Spinal cord (tissue), 10 donors: ENCODE data around the gene PPFIBP2. TPM values are rescaled to one million over a fixed set of nuclear protein-coding genes. Genes with fewer than 3 reads are reported as not detected.
A peak's percentile ranks its signal among the peaks of the same experiment; 100 is the strongest.
"Not testable (repeated sequence)": the region's sequence is repeated elsewhere in the genome, so short reads cannot be mapped to it uniquely, and the experiment has no call there.

ENCODE experiments used
- DNase-seq, 6 donors: peaks; one replicate each; pipeline versions ENCODE4 v3.0.0 to v3.0.0-alpha.2; 2013 to 2015; ENCODE audit warnings: low spot score in 6 of 6, low read depth in 4 of 6
- H3K27ac ChIP-seq: one replicate; pipeline ENCODE4 v1.5.1; 2013; ENCODE audit warnings: low read depth, low read length, control low read depth
- H3K27me3 ChIP-seq: one replicate; pipeline ENCODE4 v1.6.1; 2013; ENCODE audit warnings: low read length; ENCODE audit not compliant: control insufficient read depth, insufficient read depth
- H3K36me3 ChIP-seq: one replicate; pipeline ENCODE4 v1.6.1; 2013; ENCODE audit warnings: low read length; ENCODE audit not compliant: control insufficient read depth, insufficient read depth
- H3K4me1 ChIP-seq: one replicate; pipeline ENCODE4 v1.6.1; 2013; ENCODE audit warnings: low read length; ENCODE audit not compliant: control insufficient read depth, insufficient read depth
- H3K4me3 ChIP-seq: one replicate; pipeline ENCODE4 v1.5.1; 2013; ENCODE audit warnings: low read depth, low read length, control low read depth
- H3K9me3 ChIP-seq: one replicate; pipeline ENCODE4 v1.6.1; 2013; ENCODE audit warnings: low read length; ENCODE audit not compliant: control insufficient read depth, insufficient read depth
- WGBS: methylation state at CpG from one replicate; pipeline ENCODE4 v1.1.5; 2013; ENCODE audit warnings: missing lambda C conversion rate; ENCODE audit not compliant: insufficient coverage; 5-methylcytosine and 5-hydroxymethylcytosine counted together
- polyA plus RNA-seq, 2 donors: library from polyadenylated mRNA; unstranded; fragments of 120-200 nt; gene quantifications; one replicate each; pipeline ENCODE4 v1.2.1, GENCODE V29; 2013; ENCODE audit not compliant: insufficient read length in 2 of 2
- total RNA-seq, 2 donors: library from RNA; depleted of rRNA in 1 of 2; stranded (reverse); fragments of 120-200 nt in 1 of 2; fragments of >200 nt in 1 of 2; gene quantifications; one replicate each; pipeline versions ENCODE4 v1.2.3 to v1.2.4, GENCODE V29; 2013 to 2014
- donor health status: healthy.

Gene PPFIBP2
- total and polyA plus RNA-seq, 4 donors, result 14.3 to 23.8 (median 19.1) TPM

DNA sequence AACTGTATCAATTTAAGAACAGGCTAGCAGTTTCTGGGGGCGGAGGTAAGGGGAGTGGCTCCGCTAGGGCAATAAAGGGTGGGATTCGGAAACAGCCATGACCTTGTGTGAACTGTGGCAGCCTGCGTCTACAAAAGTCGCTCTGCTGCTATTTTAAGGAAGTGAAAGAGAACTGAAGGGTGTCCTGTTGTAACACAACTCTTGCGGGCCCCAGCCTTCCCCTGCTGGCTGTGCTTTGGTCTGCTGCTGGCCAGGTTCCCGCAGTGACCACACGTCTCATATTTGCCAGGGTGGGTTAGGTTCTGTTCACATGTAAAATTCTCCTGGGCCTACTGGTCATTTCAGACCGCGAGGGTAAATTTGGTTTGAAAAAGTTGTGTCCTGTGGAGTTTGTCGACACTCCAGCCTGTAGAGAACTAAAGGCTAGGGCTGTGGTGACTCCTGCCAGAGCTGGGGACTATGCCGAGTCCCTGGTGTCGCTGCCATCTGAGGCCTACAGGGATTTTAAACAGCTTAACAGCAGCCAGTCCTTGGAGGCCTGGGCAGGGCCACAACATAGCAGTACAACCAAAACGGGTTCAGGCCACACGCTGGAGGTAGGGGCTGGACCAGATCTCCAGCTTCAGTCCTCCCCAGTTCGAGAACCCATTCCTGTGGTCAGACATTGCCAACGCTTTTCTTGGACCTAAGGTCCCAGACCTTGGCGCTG, 1.1 kb upstream of the PPFIBP2 start:
- Histone ChIP-seq H3K4me1 (peaks cover 24% of the 10 kb centered on the region), H3K36me3 (no peaks in the 10 kb centered on the region), H3K9me3 (no peaks in the 10 kb centered on the region), H3K4me3 (peak overlapping the region; percentile 78), H3K27ac (peak overlapping the region; percentile 86), H3K27me3 (peaks cover 10% of the 10 kb centered on the region)
- WGBS, result 34% methylated on average over 18 of the region's 18 CpGs
- peak in 1 of 6 donors; percentile 55 for DNase-seq

DNA sequence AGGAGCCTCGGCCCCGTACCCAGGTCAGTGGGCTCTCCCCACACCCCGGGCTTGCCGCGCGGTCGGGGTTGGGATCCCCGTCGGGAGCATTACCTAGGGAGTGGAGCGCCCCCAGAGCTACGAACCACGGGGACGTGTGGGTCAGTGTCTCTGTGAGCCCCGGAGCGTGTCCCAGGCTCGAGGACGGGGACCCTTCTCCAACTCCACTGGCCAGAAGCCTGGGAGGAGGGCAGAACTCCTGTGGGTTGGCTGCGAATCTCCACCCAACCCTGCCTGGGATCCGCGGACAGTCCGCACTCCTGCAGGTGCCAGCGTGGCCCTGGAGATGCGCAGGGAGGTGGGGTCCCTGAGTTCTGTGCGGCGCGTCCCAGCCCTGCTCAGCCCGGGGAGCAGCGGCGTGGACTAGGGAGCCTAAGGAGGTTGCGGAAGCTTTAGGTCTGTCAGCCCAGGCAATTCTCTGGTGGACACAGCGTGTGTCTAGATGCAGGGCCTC, 346 bp downstream of the PPFIBP2 start:
- H3K27me3 ChIP-seq, result peaks cover 10% of the 10 kb centered on the region
- H3K9me3 ChIP-seq, result no peaks in the 10 kb centered on the region
- peak in 2 of 6 donors; percentile 31 to 34 for DNase-seq
- H3K4me1 ChIP-seq, result peaks cover 24% of the 10 kb centered on the region
- 2% methylated on average over 29 of the region's 31 CpGs for WGBS
- no peak overlapping the region for H3K27ac ChIP-seq
- peak overlapping the region; percentile 78 for H3K4me3 ChIP-seq
- H3K36me3 ChIP-seq, result no peaks in the 10 kb centered on the region

GRCh38 chr11:7515447-7515886, 1.7 kb downstream of the PPFIBP2 start:
- H3K4me1 ChIP-seq, result peaks cover 24% of the 10 kb centered on the region
- no peaks in the 10 kb centered on the region for H3K36me3 ChIP-seq
- WGBS, result 92% methylated on average over 1 of the region's 1 CpG
- no peak overlapping the region for H3K4me3 ChIP-seq
- DNase-seq, result no peak
- peaks cover 10% of the 10 kb centered on the region for H3K27me3 ChIP-seq
- H3K9me3 ChIP-seq, result no peaks in the 10 kb centered on the region
- H3K27ac ChIP-seq, result no peak overlapping the region

DNA sequence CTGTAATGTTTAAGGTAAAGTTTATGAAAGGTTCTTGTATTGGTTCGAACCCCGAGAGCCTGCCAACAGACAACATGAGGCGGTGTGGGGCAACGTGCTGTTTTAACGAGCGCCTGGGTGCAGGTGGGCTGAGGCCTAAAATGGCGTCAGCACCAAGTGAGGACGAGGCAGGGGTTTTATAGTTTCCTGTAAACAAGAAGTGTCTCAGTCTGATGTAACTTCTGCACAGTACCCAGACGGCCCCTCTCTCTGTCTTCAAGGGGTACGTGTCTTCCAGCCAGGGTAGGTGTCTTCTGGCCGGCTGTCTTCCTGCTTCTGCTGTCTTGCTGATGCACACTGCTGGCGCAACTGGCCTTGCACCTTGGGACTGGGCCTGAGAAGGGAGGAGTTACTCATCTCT, 2.7 kb downstream of the PPFIBP2 start:
- H3K4me3 ChIP-seq, result no peak overlapping the region
- H3K9me3 ChIP-seq, result no peaks in the 10 kb centered on the region

GRCh38 chr11:7517743-7518142, 3.9 kb downstream of the PPFIBP2 start:
- DNase-seq, H3K9me3 ChIP-seq, H3K36me3 ChIP-seq, H3K4me3 ChIP-seq, H3K27ac ChIP-seq, H3K27me3 ChIP-seq: not testable (repeated sequence)
- peaks cover 15% of the 10 kb centered on the region for H3K4me1 ChIP-seq
- 96% methylated on average over 8 of the region's 13 CpGs for whole genome bisulfite sequencing

More for the DNA sequence above, 2.7 kb downstream of the PPFIBP2 start:
- H3K27me3 ChIP-seq, result peaks cover 10% of the 10 kb centered on the region
- 92% methylated on average over 12 of the region's 12 CpGs for WGBS
- peaks cover 20% of the 10 kb centered on the region for H3K4me1 ChIP-seq
- H3K27ac ChIP-seq, result no peak overlapping the region
- no peak for DNase-seq
- H3K36me3 ChIP-seq, result no peaks in the 10 kb centered on the region

DNA sequence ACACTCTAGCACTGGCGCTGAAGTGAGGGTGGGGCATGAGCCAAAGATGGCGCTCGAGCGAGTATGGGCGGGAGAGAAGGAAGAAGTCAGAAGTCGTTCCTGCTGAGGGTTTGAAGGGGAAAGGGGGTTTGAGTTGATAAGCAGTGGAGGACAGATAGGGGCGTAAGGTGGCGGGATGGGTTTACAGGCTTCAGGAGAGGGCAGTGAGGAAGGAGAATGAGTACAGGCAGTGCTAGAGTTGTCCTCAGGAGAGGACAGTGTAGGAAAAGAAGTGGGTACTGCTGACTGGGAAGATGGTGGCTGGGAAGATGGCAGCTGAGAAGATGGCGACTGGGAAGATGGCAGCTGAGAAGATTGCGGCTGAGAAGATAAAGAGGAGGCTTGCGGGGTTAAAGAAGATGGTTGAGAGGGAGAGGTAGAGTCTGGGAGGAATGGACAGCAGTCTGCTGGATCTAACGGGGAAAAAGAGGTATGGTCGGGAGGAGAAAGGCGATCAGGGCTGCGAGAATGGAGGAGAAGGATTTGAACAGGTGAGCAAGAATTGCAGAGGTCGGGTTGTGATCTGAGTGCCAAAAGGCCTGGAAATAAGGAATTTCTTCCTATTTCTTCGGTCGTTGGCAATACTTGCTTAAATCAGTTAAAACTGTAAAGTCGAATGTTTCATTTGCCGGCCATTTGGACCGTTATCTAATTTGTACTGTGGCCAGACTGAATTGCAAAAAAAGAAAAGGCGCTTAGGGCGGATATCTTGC, 5.2 kb downstream of the PPFIBP2 start:
- WGBS, result 91% methylated on average over 21 of the region's 23 CpGs
- H3K36me3 ChIP-seq, result no peaks in the 10 kb centered on the region
- H3K4me1 ChIP-seq, result peaks cover 6% of the 10 kb centered on the region
- no peak overlapping the region for H3K4me3 ChIP-seq
- H3K9me3 ChIP-seq, result no peaks in the 10 kb centered on the region
- H3K27ac ChIP-seq, result no peak overlapping the region
- peaks cover 8% of the 10 kb centered on the region for H3K27me3 ChIP-seq
- DNase-seq, result no peak

- DNase-seq, result no peak
- H3K9me3 ChIP-seq, result no peaks in the 10 kb centered on the region
- no peaks in the 10 kb centered on the region for H3K36me3 ChIP-seq
- H3K27me3 ChIP-seq, result no peaks in the 10 kb centered on the region
- WGBS, result 67% methylated on average over 12 of the region's 18 CpGs
- no peaks in the 10 kb centered on the region for H3K4me1 ChIP-seq
- no peak overlapping the region for H3K27ac ChIP-seq
- H3K4me3 ChIP-seq, result no peak overlapping the region
These were observed 6.5 kb downstream of the PPFIBP2 start for GRCh38 chr11:7520011-7520942.

DNA sequence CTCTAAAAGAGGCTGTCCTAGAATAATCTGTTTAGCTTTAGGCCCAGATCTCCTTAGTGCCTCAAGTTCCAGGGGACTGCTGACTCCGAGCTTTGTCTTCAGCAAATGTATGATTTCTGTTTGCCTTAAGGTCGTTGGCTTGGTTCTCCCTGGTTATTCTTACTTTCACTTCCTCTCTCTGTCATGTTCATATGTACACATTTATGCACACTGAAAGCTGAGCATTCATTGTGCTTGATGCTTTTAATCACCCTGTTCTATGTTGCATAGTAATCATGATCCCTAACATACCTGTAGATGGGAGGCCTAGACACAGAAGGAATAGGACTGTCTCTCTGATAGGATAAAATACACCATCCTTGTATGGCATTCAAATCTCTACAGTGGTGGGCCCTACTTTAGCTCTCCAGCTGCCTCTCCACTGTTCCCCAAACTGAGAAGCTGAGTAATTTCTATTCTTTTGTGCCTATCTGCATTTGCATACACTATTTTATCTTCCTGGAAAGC, 7.2 kb downstream of the PPFIBP2 start:
- Histone ChIP-seq H3K9me3 (no peaks in the 10 kb centered on the region), H3K4me3 (no peak overlapping the region), H3K27me3 (no peaks in the 10 kb centered on the region), H3K4me1 (no peaks in the 10 kb centered on the region), H3K27ac (no peak overlapping the region), H3K36me3 (no peaks in the 10 kb centered on the region)
- WGBS, result 0% methylated on average over 1 of the region's 2 CpGs
- no peak for DNase-seq

- no peak overlapping the region for H3K4me3 ChIP-seq
- DNase-seq, result no peak
- no peaks in the 10 kb centered on the region for H3K36me3 ChIP-seq
- no peaks in the 10 kb centered on the region for H3K4me1 ChIP-seq
- H3K9me3 ChIP-seq, result no peaks in the 10 kb centered on the region
- H3K27me3 ChIP-seq, result no peaks in the 10 kb centered on the region
- H3K27ac ChIP-seq, result no peak overlapping the region
- 59% methylated on average over 4 of the region's 4 CpGs for WGBS
These were observed 8.3 kb downstream of the PPFIBP2 start for GRCh38 chr11:7522121-7522520.
